PC-9 (cell line): ENCODE measurements around the gene SPATA21. TPM values are rescaled to one million over a fixed set of nuclear protein-coding genes. Genes with fewer than 3 reads are reported as not detected.

Experiments used
- BruUV-seq: library from RNA; stranded (reverse); fragments of 400-500 nt; replicated peaks from 2 replicates; lab custom pipeline; 2021; lab: Mats Ljungman, UMichigan
- CTCF ChIA-PET: fragments of 300-600 bp; sonication (Branson Sonifier 250); formaldehyde crosslinking; loops from one replicate; lab custom pipeline; 2022; ENCODE audit warnings: antibody characterized with exemption; lab: Charles Lee
- POLR2A ChIA-PET: fragments of 300-600 bp; sonication (Branson Sonifier 250); formaldehyde crosslinking; loops from one replicate; lab custom pipeline; 2022; ENCODE audit warnings: antibody characterized with exemption; ENCODE audit not compliant: unreplicated experiment; lab: Charles Lee
- DNase-seq, 2 experiments: peaks; one replicate each; pipeline versions ENCODE4 v3.0.0 to v3.0.0-alpha.2; 2015 to 2022; ENCODE audit warnings: mixed read lengths in 1 of 2
- H2AFZ ChIP-seq: fragments of 200-600 bp; sonication (generic); 2 replicates; pipeline ENCODE4 v1.8.1; 2017; ENCODE audit warnings: antibody characterized with exemption
- H3F3A ChIP-seq: fragments of 200-600 bp; sonication (generic); 2 replicates; pipeline ENCODE4 v1.8.1; 2017; ENCODE audit warnings: antibody characterized with exemption, mild to moderate bottlenecking, low read depth; ENCODE audit not compliant: insufficient read depth
- H3K27ac ChIP-seq: fragments of 200-600 bp; sonication (generic); 2 replicates; pipeline ENCODE4 v1.6.1; 2016; ENCODE audit warnings: mixed run types
- H3K27me3 ChIP-seq: fragments of 200-600 bp; sonication (generic); 2 replicates; pipeline ENCODE4 v1.6.1; 2016; ENCODE audit warnings: low read depth, mixed run types; ENCODE audit not compliant: insufficient read depth
- H3K36me3 ChIP-seq: fragments of 200-600 bp; sonication (generic); 2 replicates; pipeline ENCODE4 v1.6.1; 2016; ENCODE audit warnings: low read depth, mixed run types
- H3K4me1 ChIP-seq: fragments of 200-600 bp; sonication (generic); replicated peaks from 2 replicates; pipeline ENCODE4 v1.6.1; 2016; ENCODE audit warnings: mixed run types; ENCODE audit not compliant: insufficient read depth
- H3K4me2 ChIP-seq: fragments of 200-600 bp; sonication (generic); 2 replicates; pipeline ENCODE4 v1.6.1; 2017; ENCODE audit warnings: mixed run types
- H3K4me3 ChIP-seq: fragments of 200-600 bp; sonication (generic); 2 replicates; pipeline ENCODE4 v1.6.1; 2016; ENCODE audit warnings: mixed run types
- H3K79me2 ChIP-seq: fragments of 200-600 bp; sonication (generic); 2 replicates; pipeline ENCODE4 v1.6.1; 2017; ENCODE audit warnings: low read depth, mixed run types
- H3K9me2 ChIP-seq: fragments of 200-600 bp; sonication (generic); 2 replicates; pipeline ENCODE4 v1.8.1; 2017; ENCODE audit warnings: mild to moderate bottlenecking; ENCODE audit not compliant: insufficient read depth
- H3K9me3 ChIP-seq: fragments of 200-600 bp; sonication (generic); 2 replicates; pipeline ENCODE4 v1.8.1; 2016; ENCODE audit warnings: low read depth; ENCODE audit not compliant: insufficient read depth
- H4K20me1 ChIP-seq: fragments of 200-600 bp; sonication (generic); 2 replicates; pipeline ENCODE4 v1.8.1; 2017; ENCODE audit not compliant: insufficient read depth
- EZH2 ChIP-seq: fragments of 200-600 bp; sonication (generic); IDR thresholded peaks from 2 replicates; pipeline ENCODE4 v1.8.0; 2017; ENCODE audit warnings: antibody characterized with exemption, low read depth
- intact Hi-C: fragments of 100-400 bp; cut with micrococcal nuclease; formaldehyde crosslinking; loops from one replicate; pipeline ENCODE4 v1.10.0; 2022; ENCODE audit not compliant: unreplicated experiment
- total RNA-seq: library from RNA; stranded (reverse); gene quantifications from 2 replicates; pipeline ENCODE4 v1.2.3, GENCODE V29; 2021
- TF ChIP-seq, protein P1 (sequence below): fragments of 200-600 bp; sonication (generic); conservative IDR thresholded peaks from 2 replicates; pipeline ENCODE4 v1.6.1; 2017; ENCODE audit warnings: mixed run types, antibody characterized with exemption, mild to moderate bottlenecking, moderate library complexity

The SPATA21 gene
- total RNA-seq, 1 experiment from 2014 or later = not detected

GRCh38 chr1:16385659-16386453 lies 51.4 kb downstream of the SPATA21 start:
- Histone ChIP-seq H3K79me2 (peaks cover 89% of the 10 kb centered on the region), H3K27ac (no peak overlapping the region), H2AFZ (no peak overlapping the region), H3K4me1 (no peaks in the 10 kb centered on the region; the same call in 1 of the 2 replicates), H3K9me2 (no peaks in the 10 kb centered on the region), H4K20me1 (peaks cover 33% of the 10 kb centered on the region), H3K27me3 (no peaks in the 10 kb centered on the region), H3K4me3 (no peak overlapping the region), H3K36me3 (no peaks in the 10 kb centered on the region), H3K9me3 (no peaks in the 10 kb centered on the region), H3F3A (no peaks in the 10 kb centered on the region), H3K4me2 (no peak overlapping the region)
- TF ChIP-seq EZH2 = no peak
- TF ChIP-seq, protein P1, sequence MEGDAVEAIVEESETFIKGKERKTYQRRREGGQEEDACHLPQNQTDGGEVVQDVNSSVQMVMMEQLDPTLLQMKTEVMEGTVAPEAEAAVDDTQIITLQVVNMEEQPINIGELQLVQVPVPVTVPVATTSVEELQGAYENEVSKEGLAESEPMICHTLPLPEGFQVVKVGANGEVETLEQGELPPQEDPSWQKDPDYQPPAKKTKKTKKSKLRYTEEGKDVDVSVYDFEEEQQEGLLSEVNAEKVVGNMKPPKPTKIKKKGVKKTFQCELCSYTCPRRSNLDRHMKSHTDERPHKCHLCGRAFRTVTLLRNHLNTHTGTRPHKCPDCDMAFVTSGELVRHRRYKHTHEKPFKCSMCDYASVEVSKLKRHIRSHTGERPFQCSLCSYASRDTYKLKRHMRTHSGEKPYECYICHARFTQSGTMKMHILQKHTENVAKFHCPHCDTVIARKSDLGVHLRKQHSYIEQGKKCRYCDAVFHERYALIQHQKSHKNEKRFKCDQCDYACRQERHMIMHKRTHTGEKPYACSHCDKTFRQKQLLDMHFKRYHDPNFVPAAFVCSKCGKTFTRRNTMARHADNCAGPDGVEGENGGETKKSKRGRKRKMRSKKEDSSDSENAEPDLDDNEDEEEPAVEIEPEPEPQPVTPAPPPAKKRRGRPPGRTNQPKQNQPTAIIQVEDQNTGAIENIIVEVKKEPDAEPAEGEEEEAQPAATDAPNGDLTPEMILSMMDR = no peak
- no peak for DNase-seq
- ChIA-PET POLR2A (interaction anchor here (0.6 kb wide), 1 partner anchor 40 kb away, joined by 3 read pairs; no protein-coding TSS in a partner anchor), CTCF (no interaction called here)
- BruUV-seq = no TSS peak
- intact Hi-C loops = no loop called here

DNA sequence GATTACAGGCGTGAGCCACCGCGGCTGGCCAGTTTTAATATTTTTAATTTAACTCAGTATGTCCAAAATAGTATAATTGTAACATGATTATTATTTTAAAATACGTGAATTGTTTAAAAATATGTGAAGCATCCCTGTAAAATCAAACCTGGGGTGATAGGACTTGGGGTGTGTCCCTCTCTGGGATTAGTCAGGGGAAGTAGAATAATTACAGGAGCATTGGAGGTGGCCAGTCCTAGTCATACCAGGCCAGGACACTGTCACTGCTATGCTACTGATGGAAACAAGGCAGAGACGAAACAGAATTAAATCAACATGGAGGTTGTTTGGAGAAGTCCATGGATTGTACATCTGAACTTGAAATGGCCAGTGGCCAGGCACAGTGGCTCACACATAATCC lies 53.3 kb downstream of the SPATA21 start:
- ChIA-PET POLR2A (no interaction called here), CTCF (no interaction called here)
- DNase-seq = no peak
- Histone ChIP-seq H3K4me2 (no peak overlapping the region), H3K9me3 (no peaks in the 10 kb centered on the region), H2AFZ (no peak overlapping the region), H3K27ac (no peak overlapping the region), H3K4me3 (no peak overlapping the region), H3K9me2 (no peaks in the 10 kb centered on the region), H3K79me2 (peaks cover 94% of the 10 kb centered on the region), H3K27me3 (no peaks in the 10 kb centered on the region), H4K20me1 (peaks cover 38% of the 10 kb centered on the region), H3F3A (no peaks in the 10 kb centered on the region), H3K4me1 (no peaks in the 10 kb centered on the region; the same call in 1 of the 2 replicates), H3K36me3 (no peaks in the 10 kb centered on the region)
- TF ChIP-seq EZH2 = no peak
- TF ChIP-seq, protein P1 = no peak
- intact Hi-C loops = no loop called here
- BruUV-seq = no TSS peak

DNA sequence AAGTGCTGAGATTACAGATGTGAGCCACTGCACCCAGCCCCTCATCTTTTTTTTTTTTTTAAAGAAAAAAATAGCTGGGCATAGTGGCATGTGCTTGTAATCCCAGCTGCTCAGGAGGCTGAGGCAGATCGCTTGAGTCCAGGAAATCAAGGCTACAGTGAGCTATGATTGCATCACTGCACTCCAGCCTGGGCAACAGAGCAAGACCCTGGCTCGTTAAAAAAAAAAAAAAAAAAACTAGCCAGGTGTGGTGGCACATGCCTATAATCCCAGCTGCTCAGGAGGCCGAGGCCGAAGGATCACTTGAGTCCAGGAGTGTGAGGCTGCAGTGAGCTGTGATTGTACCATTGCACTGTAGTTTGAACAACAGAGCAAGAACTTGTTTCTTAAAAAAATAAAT lies 56.4 kb downstream of the SPATA21 start:
- Histone ChIP-seq H3F3A (no peaks in the 10 kb centered on the region), H3K79me2 (peaks cover 92% of the 10 kb centered on the region), H3K4me2 (no peak overlapping the region), H3K27me3 (no peaks in the 10 kb centered on the region), H3K9me2 (no peaks in the 10 kb centered on the region), H4K20me1 (peaks cover 49% of the 10 kb centered on the region), H3K27ac (no peak overlapping the region), H3K4me1 (no peaks in the 10 kb centered on the region), H2AFZ (no peak overlapping the region), H3K36me3 (no peaks in the 10 kb centered on the region), H3K4me3 (no peak overlapping the region), H3K9me3 (no peaks in the 10 kb centered on the region)
- TF ChIP-seq, protein P1 = no peak
- TF ChIP-seq EZH2 = no peak
- POLR2A ChIA-PET = interaction anchor here (0.6 kb wide), 1 partner anchor 841 kb away, joined by 4 read pairs; no protein-coding TSS in a partner anchor
- BruUV-seq = no TSS peak
- intact Hi-C loops = no loop called here
- DNase-seq = no peak
- CTCF ChIA-PET = no interaction called here
